Occipital lobe (tissue), 2 donors: ENCODE results near the gene FABP2. TPM values are rescaled to one million over a fixed set of nuclear protein-coding genes. Genes with fewer than 3 reads are reported as not detected.
"Not testable (repeated sequence)": the region's sequence is repeated elsewhere in the genome, so short reads cannot be mapped to it uniquely, and the experiment has no call there.

ENCODE experiments used
- DNase-seq: peaks from one replicate; lab custom pipeline; 2025; lab: John Stamatoyannopoulos, UW
- total RNA-seq: library from RNA; depleted of rRNA; stranded (reverse); fragments of >200 nt; gene quantifications from one replicate; pipeline ENCODE4 v1.2.3, GENCODE V29; 2014

The FABP2 gene
- total RNA-seq = not detected

GRCh38 chr4:119321921-119322687 lies at the start of gene FABP2:
FABP2 (minus strand) TSS chr4:119322138; CDS start chr4:119322102, 36 bp downstream.
- DNase-seq = no peak

DNA sequence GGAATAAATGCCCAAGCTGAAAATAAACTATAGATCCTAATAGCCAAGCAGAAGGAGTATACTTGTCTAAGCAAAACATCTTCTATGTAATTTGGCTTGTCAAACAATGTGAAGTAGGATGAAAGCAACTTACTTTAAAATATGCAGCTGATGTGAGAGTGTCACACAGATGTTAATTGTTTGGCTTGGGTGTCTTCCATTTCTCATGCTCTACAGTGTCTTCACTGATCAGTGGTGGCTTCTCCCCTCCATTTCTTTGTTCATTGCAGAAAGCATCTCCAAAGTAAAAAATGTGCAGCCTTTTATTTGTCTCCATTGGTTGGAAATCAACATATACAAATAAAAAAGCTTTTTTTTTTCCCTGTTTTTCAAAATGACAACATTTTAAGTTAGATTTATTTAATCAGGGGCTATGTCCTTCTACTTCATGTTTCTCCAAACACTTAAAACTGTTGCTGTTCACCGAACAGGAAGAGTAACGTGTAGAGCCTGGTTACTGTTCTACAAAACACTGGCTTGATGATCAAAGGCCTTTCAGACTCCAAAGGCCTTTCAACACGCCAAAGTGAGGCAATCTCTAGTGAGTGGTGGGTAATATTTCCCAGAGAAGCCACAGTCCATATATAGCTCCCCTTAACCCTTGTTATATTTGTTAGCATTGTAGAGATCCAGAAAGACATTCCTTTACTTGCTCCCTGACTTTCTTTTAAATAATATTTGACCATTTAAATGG lies 49.2 kb upstream of the FABP2 start:
- DNase-seq = not testable (repeated sequence)

- DNase-seq = not testable (repeated sequence)
These were observed 48.5 kb upstream of the FABP2 start for GRCh38 chr4:119370392-119370791.

DNA sequence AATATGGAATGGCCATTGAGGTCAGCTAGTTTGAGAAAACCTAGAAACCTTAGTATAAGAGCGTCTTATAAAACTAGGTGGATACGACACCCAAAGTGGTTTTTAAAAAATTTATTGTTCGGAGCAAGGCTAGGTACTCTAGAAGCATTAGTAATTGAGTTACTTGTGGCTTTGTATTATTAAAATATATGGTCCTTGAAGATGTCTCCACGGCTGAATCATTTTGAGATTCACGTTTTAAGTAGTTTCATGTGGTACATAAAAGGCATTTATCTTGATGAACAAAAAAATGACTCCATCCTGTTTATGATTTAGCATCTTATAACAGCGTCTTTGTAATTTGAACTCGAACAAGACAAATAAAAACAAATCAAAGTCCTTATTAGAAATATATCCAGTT lies 44.9 kb upstream of the FABP2 start:
- DNase-seq = not testable (repeated sequence)

DNA sequence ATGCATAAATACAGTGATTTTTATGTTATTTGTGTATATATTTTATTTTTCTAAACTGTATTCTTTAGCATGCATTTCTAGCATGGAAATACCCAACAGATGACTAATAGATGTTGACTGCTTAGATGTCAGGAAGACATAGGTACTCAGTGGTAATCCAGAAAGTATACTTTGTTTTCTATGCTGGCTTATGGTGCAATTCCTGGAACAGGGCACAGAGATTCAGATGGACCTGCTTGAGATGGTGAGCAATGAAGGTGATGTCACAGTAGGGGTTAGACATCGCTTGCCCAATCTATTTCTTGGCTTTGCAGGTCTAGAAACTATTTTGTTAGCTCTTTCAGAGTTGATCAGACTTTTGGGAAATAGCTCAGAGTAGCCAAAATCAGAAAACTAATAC lies 42.3 kb upstream of the FABP2 start:
- DNase-seq = not testable (repeated sequence)

GRCh38 chr4:119363372-119363771 lies 41.4 kb upstream of the FABP2 start:
- not testable (repeated sequence) for DNase-seq

DNA sequence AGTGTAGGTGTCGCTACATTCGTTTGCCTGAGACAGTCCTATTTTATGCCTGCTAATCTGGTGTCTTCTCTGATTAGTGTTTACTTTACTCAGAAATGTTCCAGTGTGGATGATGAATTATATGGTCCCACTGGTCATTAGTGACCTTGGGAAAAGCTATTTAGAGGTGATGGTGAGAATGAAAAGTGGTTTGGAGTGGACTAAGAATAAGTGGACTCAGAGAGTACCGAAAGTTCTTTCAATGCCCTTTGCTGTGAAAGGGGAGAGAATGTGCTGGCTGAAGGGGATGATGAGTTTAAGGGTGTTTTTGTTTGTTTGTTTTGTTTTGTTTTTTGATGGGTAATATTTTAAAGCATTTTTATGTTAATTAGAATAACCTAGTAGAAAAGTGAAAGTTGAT lies 40.5 kb upstream of the FABP2 start:
- not testable (repeated sequence) for DNase-seq

GRCh38 chr4:119359873-119360272 lies 37.9 kb upstream of the FABP2 start:
- DNase-seq = not testable (repeated sequence)

DNA sequence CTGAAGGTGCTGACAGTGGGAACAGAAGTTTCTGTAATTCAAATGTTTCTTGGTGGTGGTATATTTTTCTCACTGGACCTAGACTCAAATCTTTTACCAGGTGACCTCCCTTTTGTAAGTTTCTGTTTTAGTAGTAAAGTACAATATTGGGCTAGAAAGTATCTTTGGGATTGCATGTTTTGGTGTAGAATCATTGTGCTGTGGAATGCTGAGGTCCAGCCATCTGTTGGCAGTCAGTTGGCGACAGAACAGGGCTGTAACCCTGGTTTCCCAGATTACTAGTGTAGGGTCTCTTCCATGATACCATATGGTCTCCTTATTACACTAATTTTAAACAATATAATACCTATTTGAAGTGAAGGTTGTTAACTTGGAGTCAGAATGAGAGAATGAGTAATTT lies 34.9 kb upstream of the FABP2 start:
- not testable (repeated sequence) for DNase-seq

DNA sequence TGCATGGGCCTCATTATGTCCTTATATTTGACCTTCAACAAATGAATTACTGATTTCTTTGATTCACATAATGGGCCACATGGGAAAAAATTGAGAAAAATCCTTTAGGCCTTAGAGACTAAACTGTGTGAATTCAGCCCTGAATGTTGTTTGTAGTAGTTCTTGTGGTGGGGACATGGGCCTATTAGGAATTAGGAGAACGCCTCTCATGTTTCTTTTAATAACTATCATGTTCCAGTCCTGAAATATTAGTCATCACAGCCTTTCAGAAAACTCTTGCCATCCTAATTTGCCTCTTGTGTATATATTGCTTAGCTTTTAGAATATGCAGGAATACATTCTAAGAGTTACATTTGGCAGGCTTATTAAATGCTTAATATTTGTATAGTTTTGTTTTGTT lies 34.1 kb upstream of the FABP2 start:
- not testable (repeated sequence) for DNase-seq

DNA sequence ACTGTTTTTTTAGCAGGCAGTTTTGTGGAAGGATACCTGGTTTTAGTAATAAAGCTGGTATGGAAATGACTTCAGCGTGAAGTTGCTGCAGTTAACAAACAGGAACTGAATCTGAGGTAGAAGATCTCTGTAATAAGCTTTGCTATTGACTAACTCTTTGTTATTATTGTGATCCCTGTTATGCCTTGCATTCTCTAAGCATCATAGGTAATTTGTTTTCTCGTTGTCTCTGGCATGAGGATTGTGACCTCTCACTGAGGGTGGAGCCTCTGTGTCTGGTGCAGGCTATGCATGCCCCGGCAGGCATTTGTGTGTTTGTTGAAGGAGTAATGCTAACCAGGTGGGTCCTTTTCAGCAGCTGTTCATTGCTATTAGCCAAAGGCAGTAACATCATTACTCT lies 31.4 kb upstream of the FABP2 start:
- DNase-seq = not testable (repeated sequence)

- DNase-seq = not testable (repeated sequence)
These were observed 26.2 kb upstream of the FABP2 start for GRCh38 chr4:119348169-119348568.

- not testable (repeated sequence) for DNase-seq
These were observed 21.4 kb upstream of the FABP2 start for GRCh38 chr4:119343293-119343692.

DNA sequence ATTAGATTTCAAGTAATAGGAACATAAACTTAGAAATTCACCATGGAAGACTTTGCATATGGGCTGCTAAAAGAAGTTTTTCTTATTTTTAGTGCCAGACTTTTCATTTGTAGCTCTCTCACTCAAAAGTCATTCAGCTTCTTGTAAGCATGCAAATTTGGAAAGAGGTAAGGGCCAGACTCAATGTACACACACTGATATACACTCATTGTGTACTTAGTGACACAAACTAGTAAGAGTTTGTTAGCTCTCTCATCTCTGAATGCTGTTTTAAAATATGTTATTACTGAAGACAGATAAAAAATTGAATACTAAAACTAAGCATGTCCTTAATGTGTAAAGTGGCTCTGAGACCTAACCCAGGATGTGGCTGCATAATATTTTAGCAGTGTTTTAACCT lies 18.0 kb upstream of the FABP2 start:
- DNase-seq = not testable (repeated sequence)

DNA sequence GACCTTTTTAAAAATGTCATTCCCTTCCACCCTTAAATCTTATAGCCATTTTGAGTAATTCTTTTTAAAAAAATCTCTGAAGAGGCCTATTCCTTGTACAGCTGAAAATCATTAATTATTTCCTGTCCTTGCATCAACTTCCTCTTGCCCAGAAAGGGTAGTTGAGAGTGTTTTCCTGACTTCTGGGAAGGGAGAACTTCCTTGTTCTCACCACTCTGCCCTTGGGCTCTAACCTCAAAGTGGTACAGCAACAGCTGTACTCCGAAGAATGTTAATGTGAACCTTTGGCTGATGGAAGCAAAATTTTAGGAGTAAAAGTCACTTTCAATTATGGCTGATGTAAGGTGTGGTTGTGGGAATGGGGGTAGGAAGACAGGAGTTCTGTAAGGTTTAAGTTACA lies 15.1 kb upstream of the FABP2 start:
- DNase-seq = no peak

GRCh38 chr4:119336332-119336979 lies 14.5 kb upstream of the FABP2 start:
- not testable (repeated sequence) for DNase-seq

DNA sequence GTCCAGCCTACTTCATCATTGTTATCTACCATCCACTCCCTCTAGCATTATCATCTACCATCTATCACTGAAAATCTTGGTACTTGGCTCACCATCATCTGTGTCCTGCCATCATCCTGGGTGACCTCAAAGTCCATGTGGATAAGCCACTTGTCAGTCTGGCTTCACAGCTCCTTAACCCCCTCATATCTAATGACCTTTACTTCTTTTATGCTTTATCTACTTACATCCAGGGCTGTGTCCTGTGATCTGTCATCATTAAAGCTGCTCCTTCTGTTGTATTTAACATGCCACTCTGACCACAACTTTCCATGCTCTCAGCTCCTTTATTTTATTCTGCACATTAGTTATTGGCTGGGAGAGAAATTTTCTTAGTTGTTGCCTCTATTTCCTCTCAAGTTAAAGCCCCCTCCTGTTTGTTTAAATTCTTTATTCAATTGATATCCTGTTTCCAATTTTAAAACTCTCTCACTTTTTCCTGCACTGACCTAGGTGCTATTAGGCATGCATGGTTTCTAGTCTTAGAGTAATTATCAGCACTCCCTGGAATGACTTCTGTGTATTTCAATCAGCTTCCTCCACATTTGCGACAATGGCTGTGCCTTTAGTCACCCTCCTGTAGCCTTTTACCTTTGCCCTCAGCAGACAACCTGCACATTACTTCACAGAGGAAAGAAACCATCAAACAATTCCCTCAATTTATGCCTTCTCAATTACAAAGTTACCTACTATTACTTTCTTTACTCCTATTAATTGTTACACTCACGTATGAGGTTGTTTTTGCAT lies 8.1 kb upstream of the FABP2 start:
- DNase-seq = no peak

GRCh38 chr4:119328695-119329094 lies 6.8 kb upstream of the FABP2 start:
- DNase-seq = no peak

- no peak for DNase-seq
These were observed 3.9 kb downstream of the FABP2 start for GRCh38 chr4:119317990-119318389.

- no peak for DNase-seq
These were observed 6.9 kb downstream of the FABP2 start for GRCh38 chr4:119315036-119315435.

GRCh38 chr4:119314356-119314755 lies 7.6 kb downstream of the FABP2 start:
- DNase-seq = peak; percentile 2
